ENCODE measurements around the gene HYAL1. TPM values are rescaled to one million over a fixed set of nuclear protein-coding genes. Genes with fewer than 3 reads are reported as not detected.
A peak's percentile ranks its signal among the peaks of the same experiment; 100 is the strongest.

The HYAL1 gene
- total RNA-seq, 1 donor from 2014 or later: 0.22 TPM

DNA sequence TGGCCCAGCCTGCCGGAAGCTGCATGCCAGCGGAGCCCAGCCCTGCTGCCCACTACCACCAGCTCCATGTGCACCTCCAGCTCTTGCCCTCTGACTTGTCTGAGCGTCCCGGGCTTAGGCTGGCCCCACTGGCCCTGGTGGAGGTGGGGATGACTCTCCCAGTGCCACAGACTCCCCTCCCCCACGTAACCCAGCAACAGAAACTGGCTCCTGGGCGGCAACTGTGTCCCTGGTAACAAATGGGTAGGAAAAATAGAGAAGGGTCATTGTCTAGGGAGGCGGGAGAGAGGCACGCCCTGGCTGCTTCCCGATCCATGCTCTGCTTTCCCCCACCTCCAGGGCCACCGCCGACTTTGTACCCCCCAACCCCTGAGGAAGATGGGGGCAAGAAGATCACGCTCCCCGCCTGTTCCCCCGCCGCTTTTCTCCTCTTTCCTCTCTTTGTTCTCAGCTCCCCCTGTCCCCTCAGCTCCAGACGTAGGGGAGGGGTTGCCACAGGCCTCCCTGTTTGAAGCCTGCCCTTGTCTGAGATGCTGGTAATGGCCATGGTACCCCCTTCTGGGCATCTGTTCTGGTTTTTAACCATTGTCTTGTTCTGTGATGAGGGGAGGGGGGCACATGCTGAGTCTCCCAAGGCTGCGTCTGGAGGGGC lies 45.2 kb downstream of the HYAL1 start:
- Mint-ChIP-seq H3K4me1 (ENCODE audit: low read depth) (peaks cover 35% of the 10 kb centered on the region), H3K9me3 (ENCODE audit: low read depth) (no peaks in the 10 kb centered on the region), H3K27me3 (ENCODE audit: low read depth) (no peaks in the 10 kb centered on the region), H3K36me3 (ENCODE audit: low read depth) (peaks cover 16% of the 10 kb centered on the region), H3K4me3 (ENCODE audit: unreplicated experiment) (no peak overlapping the region), H3K27ac (ENCODE audit: unreplicated experiment) (peak overlapping the region; percentile 36)
- TF ChIP-seq, protein P1, sequence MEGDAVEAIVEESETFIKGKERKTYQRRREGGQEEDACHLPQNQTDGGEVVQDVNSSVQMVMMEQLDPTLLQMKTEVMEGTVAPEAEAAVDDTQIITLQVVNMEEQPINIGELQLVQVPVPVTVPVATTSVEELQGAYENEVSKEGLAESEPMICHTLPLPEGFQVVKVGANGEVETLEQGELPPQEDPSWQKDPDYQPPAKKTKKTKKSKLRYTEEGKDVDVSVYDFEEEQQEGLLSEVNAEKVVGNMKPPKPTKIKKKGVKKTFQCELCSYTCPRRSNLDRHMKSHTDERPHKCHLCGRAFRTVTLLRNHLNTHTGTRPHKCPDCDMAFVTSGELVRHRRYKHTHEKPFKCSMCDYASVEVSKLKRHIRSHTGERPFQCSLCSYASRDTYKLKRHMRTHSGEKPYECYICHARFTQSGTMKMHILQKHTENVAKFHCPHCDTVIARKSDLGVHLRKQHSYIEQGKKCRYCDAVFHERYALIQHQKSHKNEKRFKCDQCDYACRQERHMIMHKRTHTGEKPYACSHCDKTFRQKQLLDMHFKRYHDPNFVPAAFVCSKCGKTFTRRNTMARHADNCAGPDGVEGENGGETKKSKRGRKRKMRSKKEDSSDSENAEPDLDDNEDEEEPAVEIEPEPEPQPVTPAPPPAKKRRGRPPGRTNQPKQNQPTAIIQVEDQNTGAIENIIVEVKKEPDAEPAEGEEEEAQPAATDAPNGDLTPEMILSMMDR (IDR thresholded peaks at IDR 0.05): no peak
- DNase-seq (ENCODE audit: low spot score): no peak

DNA sequence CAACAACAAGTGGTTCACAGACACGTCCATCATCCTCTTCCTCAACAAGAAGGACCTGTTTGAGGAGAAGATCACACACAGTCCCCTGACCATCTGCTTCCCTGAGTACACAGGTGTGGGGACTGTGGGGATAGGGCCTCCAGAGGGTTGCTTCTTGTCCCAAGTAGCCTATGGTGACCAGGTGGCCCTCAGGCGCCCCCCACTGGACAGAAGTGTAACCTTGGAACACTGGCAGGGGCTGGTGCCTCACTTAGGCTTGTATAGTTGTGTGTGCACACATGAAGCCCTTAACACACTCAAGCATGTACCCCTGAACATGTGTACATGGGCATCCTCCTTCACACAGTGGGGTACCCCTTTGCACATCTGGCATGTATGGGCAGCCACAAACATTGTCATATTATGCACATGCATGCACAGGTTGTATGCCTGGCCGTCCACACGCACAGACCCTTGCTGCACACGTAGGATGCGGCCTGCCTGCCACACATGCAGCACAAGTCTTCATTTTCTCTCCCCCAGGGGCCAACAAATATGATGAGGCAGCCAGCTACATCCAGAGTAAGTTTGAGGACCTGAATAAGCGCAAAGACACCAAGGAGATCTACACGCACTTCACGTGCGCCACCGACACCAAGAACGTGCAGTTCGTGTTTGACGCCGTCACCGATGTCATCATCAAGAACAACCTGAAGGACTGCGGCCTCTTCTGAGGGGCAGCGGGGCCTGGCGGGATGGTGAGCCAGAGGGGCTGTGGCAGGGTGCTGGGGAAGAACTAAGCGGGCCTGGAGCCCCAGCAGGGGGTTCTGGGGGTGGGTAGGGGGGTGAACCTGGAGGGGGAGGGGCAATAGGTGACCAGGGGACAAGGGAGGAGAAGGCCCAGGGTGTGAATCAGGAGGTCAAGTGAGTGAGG lies 46.1 kb downstream of the HYAL1 start:
- H3K27me3 Mint-ChIP-seq (ENCODE audit: low read depth): no peaks in the 10 kb centered on the region
- no peak for DNase-seq (ENCODE audit: low spot score)
- H3K9me3 Mint-ChIP-seq (ENCODE audit: low read depth): no peaks in the 10 kb centered on the region
- H3K27ac Mint-ChIP-seq (ENCODE audit: unreplicated experiment): no peak overlapping the region
- peaks cover 27% of the 10 kb centered on the region for H3K4me1 Mint-ChIP-seq (ENCODE audit: low read depth)
- no peak overlapping the region for H3K4me3 Mint-ChIP-seq (ENCODE audit: unreplicated experiment)
- H3K36me3 Mint-ChIP-seq (ENCODE audit: low read depth): peaks cover 16% of the 10 kb centered on the region
- TF ChIP-seq, protein P1 (IDR thresholded peaks at IDR 0.05): peak; percentile 76

DNA sequence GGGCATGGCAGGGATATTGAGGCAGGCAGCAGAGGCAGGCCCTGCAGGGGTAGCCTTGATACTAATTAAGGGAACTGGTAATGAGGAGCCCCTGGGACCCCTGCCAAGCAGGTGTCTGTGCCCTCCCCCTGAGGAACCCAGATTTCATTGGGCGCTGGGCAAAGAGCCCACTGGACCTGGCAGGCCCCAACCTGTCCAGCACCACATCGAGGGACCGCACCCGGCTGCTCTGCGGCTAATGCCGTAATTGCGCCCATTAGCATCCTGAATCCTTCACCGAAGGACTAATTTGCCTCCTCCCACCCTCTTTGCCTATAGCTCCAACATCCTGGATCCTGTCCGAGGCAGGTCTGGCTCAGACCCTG lies 48.1 kb downstream of the HYAL1 start:
- H3K27me3 Mint-ChIP-seq (ENCODE audit: low read depth): no peaks in the 10 kb centered on the region
- no peak overlapping the region for H3K4me3 Mint-ChIP-seq (ENCODE audit: unreplicated experiment)
- TF ChIP-seq, protein P1 (IDR thresholded peaks at IDR 0.05): no peak
- DNase-seq (ENCODE audit: low spot score): no peak
- H3K36me3 Mint-ChIP-seq (ENCODE audit: low read depth): peaks cover 20% of the 10 kb centered on the region
- peaks cover 25% of the 10 kb centered on the region for H3K4me1 Mint-ChIP-seq (ENCODE audit: low read depth)
- H3K9me3 Mint-ChIP-seq (ENCODE audit: low read depth): no peaks in the 10 kb centered on the region
- H3K27ac Mint-ChIP-seq (ENCODE audit: unreplicated experiment): no peak overlapping the region

DNA sequence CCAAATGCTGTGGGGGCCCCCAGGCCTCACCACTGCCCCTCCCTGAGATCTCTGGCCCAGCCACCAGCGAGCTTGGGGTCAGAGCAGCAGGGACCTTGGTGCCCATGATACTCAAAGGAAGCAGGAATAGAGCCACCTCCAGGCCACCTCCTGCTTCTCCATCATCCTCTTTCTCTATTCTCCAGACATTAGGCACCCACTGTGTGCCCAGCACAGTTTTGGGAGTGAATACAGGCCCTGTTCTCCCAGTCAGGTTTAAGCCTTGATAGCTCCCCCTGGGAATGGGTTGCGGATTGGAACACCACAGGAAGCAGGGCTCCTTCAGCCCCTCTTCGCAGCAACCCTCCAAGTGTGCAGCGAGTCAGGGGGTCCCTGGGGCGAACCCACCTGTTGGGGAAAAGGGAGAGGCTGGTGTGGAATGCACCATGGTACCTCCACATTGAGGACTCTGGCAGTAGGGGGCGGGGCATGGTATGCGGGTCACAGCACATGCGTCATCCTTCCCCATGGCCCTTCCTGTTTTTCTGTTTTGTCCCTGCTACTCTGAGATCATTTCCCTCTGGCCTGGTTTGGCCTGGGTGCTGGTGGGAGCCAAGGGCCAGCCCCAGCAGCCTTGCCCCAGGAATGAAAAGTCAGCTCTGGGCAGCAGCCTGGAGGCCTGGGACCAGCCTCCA lies 48.7 kb downstream of the HYAL1 start:
- Mint-ChIP-seq H3K4me3 (ENCODE audit: unreplicated experiment) (no peak overlapping the region), H3K27me3 (ENCODE audit: low read depth) (no peaks in the 10 kb centered on the region), H3K27ac (ENCODE audit: unreplicated experiment) (peak overlapping the region; percentile 79), H3K36me3 (ENCODE audit: low read depth) (peaks cover 22% of the 10 kb centered on the region), H3K4me1 (ENCODE audit: low read depth) (peaks cover 26% of the 10 kb centered on the region), H3K9me3 (ENCODE audit: low read depth) (no peaks in the 10 kb centered on the region)
- DNase-seq (ENCODE audit: low spot score): no peak
- TF ChIP-seq, protein P1 (IDR thresholded peaks at IDR 0.05): no peak

DNA sequence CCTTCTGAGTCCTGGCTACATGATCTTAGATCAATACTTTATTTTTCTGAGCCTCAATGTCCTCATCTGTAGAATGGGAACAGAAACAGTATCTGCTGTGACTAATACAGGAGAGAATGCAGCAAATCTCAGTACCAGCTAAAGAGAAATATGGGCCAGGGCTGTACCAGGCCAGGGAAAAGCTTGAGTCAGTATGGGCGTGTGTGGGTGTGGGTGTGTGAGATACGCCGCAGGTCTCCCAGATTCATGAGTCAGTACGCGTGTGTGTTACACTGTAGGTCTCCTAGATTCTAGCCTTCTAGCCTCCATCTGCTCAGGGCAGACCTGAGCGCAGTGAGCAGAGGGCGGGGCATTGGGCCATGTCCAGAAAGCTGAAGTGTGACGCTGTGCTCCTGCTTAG lies 52.2 kb downstream of the HYAL1 start:
- no peak for DNase-seq (ENCODE audit: low spot score)
- no peaks in the 10 kb centered on the region for H3K9me3 Mint-ChIP-seq (ENCODE audit: low read depth)
- H3K27me3 Mint-ChIP-seq (ENCODE audit: low read depth): no peaks in the 10 kb centered on the region
- peaks cover 47% of the 10 kb centered on the region for H3K4me1 Mint-ChIP-seq (ENCODE audit: low read depth)
- TF ChIP-seq, protein P1 (IDR thresholded peaks at IDR 0.05): no peak
- H3K36me3 Mint-ChIP-seq (ENCODE audit: low read depth): peaks cover 9% of the 10 kb centered on the region
- H3K27ac Mint-ChIP-seq (ENCODE audit: unreplicated experiment): peak overlapping the region; percentile 61
- H3K4me3 Mint-ChIP-seq (ENCODE audit: unreplicated experiment): no peak overlapping the region

All from chondrocyte (in vitro differentiated cells).